ENCODE data around the gene HOXB5.

HOXB5 gene

DNA sequence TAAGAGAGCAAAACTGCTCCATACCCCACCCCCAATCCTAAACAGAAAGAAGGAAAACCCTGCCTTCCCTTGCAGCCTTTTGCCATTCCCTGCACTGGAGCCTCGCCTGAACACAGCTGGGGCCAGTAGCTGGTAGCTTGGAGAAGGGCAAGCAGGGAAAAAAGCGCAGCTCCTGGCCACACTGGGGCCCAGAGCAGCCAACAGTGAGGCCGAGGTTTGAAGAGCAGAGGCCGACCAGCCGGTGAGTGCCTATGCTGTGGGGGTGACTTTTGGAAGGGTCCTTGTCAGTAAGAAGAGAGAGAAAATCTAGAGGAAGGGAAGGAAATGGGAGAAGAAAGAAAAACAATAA, 35.8 kb upstream of the HOXB5 start:
- no peak for DNase-seq (ENCODE audit: low spot score)

- no peak for DNase-seq (ENCODE audit: low spot score)
Observed at GRCh38 chr17:48628649-48629410, 35.3 kb upstream of the HOXB5 start.

DNA sequence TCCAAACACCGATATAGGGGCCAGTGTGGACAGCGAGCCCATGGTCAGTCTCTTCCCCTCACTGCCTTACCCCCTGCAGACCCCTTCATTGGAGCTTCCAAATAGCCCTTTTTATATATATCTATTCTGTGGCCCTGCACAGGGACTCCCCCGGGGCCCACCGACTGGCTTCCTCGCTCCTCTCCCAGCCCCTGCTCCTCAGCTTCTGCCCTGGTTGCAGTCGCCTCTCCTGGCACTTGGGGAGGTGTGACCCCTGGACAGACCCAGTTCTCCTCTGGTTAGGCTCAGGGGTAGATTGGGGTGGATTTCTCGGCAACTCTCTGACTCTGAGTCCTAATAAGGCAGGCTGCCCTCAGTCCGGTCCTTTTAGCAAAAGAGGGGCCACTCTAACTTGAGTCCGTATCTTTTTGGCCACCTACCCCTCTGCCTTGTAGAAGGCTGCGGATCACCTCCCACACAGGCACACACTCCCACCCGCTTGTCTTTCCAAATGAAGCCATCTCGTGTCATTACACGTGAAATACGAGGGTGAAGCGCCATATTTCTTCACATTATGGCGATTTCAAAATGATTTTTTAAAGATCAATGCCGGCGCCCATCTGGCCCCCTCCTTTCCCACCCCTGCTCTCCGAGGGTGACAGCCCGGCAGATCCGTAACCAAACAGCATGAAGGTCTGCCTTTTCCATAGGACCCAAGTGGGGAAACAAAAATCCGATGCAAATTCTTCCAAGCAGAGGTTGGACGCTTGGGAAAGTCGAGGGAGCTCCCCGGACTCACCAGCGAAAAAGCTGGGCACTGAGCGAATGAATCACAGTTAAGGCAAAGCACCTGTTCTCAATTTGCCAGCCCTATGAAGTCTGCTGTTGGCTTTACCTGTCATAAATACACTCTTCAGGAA, 34.3 kb upstream of the HOXB5 start:
- no peak for DNase-seq (ENCODE audit: low spot score)

- no peak for DNase-seq (ENCODE audit: low spot score)
Observed at GRCh38 chr17:48627118-48627597, 33.6 kb upstream of the HOXB5 start.

- DNase-seq (ENCODE audit: low spot score) = no peak
Observed at GRCh38 chr17:48626245-48627117, 32.9 kb upstream of the HOXB5 start, which contains the start of gene HOXB9. TSS of gene HOXB9 (minus strand) at chr17:48626358. CDS start at chr17:48626269, 89 bp downstream.

- DNase-seq (ENCODE audit: low spot score) = no peak
Observed at GRCh38 chr17:48625495-48626244, 32.1 kb upstream of the HOXB5 start.

DNA sequence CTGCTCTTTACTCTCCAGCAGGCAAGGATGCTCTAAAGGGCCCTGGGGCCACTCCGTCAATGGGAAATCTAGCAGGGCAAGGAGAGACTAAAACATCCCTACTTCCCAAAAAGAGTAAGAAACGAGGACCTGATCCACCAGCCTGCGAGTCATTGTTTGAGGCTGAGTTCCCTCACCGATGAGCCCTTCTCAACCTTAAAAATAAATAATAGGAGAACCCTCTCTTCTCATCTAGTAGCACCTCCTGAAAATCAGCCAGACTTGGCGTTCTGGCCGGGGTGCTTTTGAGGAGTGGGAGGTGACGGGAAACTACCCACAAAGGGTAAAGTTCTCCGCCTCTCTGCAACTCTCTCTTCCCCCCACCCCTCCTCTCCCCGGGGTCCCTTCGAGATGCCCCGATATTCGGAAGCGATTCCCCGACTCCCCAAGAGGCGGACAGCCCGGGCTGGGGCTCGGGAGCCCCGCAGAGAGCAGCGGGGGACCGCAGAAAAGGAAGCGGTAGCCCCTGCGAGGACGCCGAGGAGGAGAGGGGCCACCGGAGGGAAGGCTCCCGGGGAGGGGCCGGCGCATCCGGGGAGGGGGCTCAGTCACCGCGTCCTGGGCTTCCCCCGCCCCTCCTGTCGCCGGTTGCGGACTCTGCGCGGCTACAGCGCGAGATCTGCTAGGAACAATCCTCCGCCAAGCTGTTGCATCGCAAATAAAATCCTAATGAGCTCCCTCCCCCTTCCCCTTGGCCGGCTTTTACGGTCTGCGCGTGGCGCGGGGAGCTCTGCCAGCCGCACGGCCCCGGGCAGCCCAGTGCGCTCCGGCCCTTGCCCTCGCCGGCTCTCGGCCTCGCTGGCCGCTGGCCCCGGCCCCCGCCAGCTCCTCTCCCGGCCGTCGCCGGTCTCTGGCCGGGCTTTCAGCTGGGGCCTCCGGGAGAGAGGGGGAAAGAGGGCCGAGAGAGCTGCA, 31.2 kb upstream of the HOXB5 start:
- DNase-seq (ENCODE audit: low spot score) = no peak

GRCh38 chr17:48624118-48624517, 30.5 kb upstream of the HOXB5 start:
- DNase-seq (ENCODE audit: low spot score) = no peak

DNA sequence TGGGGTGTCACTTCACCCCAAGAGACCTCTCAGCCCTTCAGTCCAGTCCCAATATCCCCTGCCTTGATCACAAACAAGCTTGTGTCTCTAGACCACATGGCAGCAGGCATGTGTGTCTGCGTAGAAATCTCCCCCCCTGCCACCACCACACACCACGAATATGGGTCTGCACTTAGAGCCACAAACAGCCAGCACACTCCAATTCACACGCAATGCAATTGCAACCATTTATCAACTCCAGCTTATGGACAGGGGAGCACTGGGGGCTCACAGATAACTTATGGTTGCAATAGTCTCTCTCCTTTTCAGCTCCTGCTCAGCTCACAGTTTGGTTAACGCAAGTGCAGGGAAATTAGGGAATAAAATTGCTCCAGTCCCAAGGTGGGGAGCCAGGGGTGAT, 30.0 kb upstream of the HOXB5 start:
- DNase-seq (ENCODE audit: low spot score) = no peak

- no peak for DNase-seq (ENCODE audit: low spot score)
Observed at GRCh38 chr17:48622857-48623256, 29.3 kb upstream of the HOXB5 start.

GRCh38 chr17:48621410-48622392, 28.1 kb upstream of the HOXB5 start:
- no peak for DNase-seq (ENCODE audit: low spot score)

GRCh38 chr17:48620461-48621139, 27.0 kb upstream of the HOXB5 start:
- DNase-seq (ENCODE audit: low spot score) = no peak

DNA sequence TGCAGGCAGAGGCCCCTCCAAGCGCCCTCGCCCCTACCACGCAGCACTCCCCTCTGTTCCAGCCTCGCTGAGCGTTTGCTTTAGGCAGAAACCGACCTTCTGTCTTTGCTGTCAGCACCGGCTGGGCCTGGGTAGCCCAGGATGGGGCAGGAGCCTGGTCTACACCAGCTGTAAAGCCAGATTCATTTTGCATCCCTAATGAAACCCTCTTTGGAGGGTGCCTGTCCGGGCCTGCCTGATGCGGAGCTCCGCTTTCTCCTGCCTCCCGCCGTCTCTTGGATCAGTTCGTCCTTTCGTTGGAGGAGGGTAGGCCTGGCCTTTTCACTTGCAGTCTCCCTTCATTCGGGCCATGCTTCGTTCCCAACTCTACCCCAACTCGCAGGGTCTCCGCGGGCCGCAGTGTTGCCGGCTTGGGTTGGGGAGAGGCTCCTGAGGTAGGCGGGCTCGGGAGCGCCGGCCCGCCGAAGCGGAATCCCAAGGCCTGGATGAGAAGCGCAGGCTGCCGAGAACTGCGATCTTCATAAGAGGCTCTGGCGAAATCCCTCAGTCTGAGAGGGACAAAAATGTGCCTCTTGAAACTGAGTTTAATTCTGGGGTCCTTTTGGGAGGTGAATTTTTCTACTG, 26.4 kb upstream of the HOXB5 start:
- DNase-seq (ENCODE audit: low spot score) = no peak

GRCh38 chr17:48618256-48618896, 24.8 kb upstream of the HOXB5 start:
- DNase-seq (ENCODE audit: low spot score) = peak; percentile 79

DNA sequence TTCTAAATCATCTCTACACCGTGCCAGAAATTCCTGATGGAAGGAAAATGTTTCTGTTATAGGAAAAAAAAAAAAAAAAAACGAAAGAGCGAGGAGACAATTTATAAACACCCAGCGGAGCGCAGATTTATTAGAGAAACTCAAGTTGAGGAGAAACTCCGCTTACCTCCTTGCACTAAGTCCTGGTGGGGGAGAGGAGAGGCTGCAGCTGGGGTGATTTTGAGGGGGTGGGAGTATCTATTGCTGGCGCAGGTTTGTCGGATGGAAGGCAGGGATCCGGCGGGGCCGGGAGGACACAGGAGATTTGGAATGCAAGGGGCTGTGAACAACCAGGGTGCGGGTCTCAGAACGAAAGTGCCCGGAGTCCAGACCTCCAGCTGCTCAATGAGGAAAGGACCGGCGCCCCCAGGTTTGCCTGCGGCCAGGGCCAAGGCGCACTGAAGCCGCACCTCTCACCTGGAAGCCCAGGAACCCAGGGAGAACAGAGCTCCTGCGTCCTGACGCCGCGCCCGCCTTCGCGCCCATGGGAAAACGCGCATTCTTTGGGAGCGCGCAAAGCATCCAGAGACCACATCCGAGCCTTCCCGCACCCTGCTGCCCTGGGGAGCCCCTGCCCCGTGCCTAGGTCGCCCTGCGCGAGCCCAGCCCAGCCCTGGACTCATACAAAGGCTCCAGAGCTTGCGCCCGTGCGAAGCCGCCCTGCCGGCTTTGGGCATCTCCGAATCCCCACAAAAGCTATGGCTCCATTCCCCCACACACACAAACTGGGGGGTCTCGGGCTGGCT, 24.1 kb upstream of the HOXB5 start:
- no peak for DNase-seq (ENCODE audit: low spot score)

- no peak for DNase-seq (ENCODE audit: low spot score)
Observed at GRCh38 chr17:48616717-48617470, 23.3 kb upstream of the HOXB5 start.
